Neural cell (in vitro differentiated cells): ENCODE data around the gene ISG20. TPM values are rescaled to one million over a fixed set of nuclear protein-coding genes. Genes with fewer than 3 reads are reported as not detected.

Experiments used
- H2AFZ ChIP-seq: fragments of 200-600, 300-800 bp; sonication (generic), shearing (Covaris generic); 2 replicates; pipeline ENCODE4 v1.6.0; 2014; ENCODE audit warnings: low read depth, mild to moderate bottlenecking, antibody characterized with exemption, low read length, moderate library complexity
- H3F3A ChIP-seq: fragments of 200-600 bp; shearing (Covaris generic); 2 replicates; pipeline ENCODE4 v1.6.1; 2016; ENCODE audit warnings: mild to moderate bottlenecking, moderate library complexity, mixed read lengths, antibody characterized with exemption, low read length; ENCODE audit not compliant: insufficient read depth, poor library complexity, severe bottlenecking
- H3K27ac ChIP-seq: fragments of 200-600, 300-800 bp; sonication (generic), shearing (Covaris generic); 2 replicates; pipeline ENCODE4 v1.5.1; 2014; ENCODE audit warnings: mild to moderate bottlenecking, low read length, moderate library complexity
- H3K27me3 ChIP-seq: fragments of 300-800, 200-600 bp; sonication (generic), shearing (Covaris generic); 2 replicates; pipeline ENCODE4 v1.6.0; 2014; ENCODE audit warnings: mild to moderate bottlenecking, low read depth, low read length, moderate library complexity; ENCODE audit not compliant: insufficient read depth
- H3K36me3 ChIP-seq: fragments of 300-800, 200-600 bp; sonication (generic), shearing (Covaris generic); 2 replicates; pipeline ENCODE4 v1.5.1; 2014; ENCODE audit warnings: mild to moderate bottlenecking, antibody characterized with exemption, low read length, moderate library complexity; ENCODE audit not compliant: insufficient read depth
- H3K4me2 ChIP-seq: fragments of 300-800, 200-600 bp; sonication (generic), shearing (Covaris generic); 2 replicates; pipeline ENCODE4 v1.6.0; 2014; ENCODE audit warnings: mild to moderate bottlenecking, low read length
- H3K4me3 ChIP-seq: fragments of 300-800, 200-600 bp; sonication (generic), shearing (Covaris generic); 2 replicates; pipeline ENCODE4 v1.5.1; 2014; ENCODE audit warnings: mild to moderate bottlenecking, low read length, moderate library complexity
- H3K79me2 ChIP-seq: fragments of 200-600 bp; shearing (Covaris generic); replicated peaks from 2 replicates; pipeline ENCODE4 v1.6.0; 2014; ENCODE audit warnings: mild to moderate bottlenecking, low read length, moderate library complexity; ENCODE audit not compliant: insufficient read depth
- H3K9ac ChIP-seq: fragments of 300-800, 200-600 bp; sonication (generic), shearing (Covaris generic); 2 replicates; pipeline ENCODE4 v1.6.1; 2016; ENCODE audit warnings: mild to moderate bottlenecking, low read length, mixed read lengths
- H3K9me2 ChIP-seq: fragments of 200-600 bp; shearing (Covaris generic); 2 replicates; pipeline ENCODE4 v1.6.1; 2016; ENCODE audit warnings: mild to moderate bottlenecking, low read length, mixed read lengths; ENCODE audit not compliant: insufficient read depth
- H3K9me3 ChIP-seq: fragments of 200-600, 300-800 bp; sonication (generic), shearing (Covaris generic); 2 replicates; pipeline ENCODE4 v1.6.1; 2016; ENCODE audit warnings: mild to moderate bottlenecking, mixed run types, low read length, moderate library complexity, mixed read lengths
- H4K20me1 ChIP-seq: fragments of 200-600 bp; shearing (Covaris generic); 2 replicates; pipeline ENCODE4 v1.6.1; 2016; ENCODE audit warnings: mild to moderate bottlenecking, mixed run types; ENCODE audit not compliant: insufficient read depth
- CTCF ChIP-seq: fragments of 450-650 bp; IDR thresholded peaks from 2 replicates; pipeline ENCODE4 v1.5.1; 2014; ENCODE audit warnings: antibody characterized with exemption, mild to moderate bottlenecking, moderate library complexity; ENCODE audit not compliant: poor library complexity, severe bottlenecking
- EP300 ChIP-seq: fragments of 450-650 bp; conservative IDR thresholded peaks from 2 replicates; pipeline ENCODE4 v1.6.1; 2014; ENCODE audit warnings: antibody characterized with exemption, mild to moderate bottlenecking, moderate library complexity; ENCODE audit not compliant: poor library complexity, severe bottlenecking
- EZH2 ChIP-seq: fragments of 200-600, 300-800 bp; shearing (Covaris generic), sonication (generic); IDR thresholded peaks from 2 replicates; pipeline ENCODE4 v1.6.1; 2014; ENCODE audit warnings: antibody characterized with exemption, low read length, borderline replicate concordance, mild to moderate bottlenecking; ENCODE audit not compliant: insufficient read depth, poor library complexity, severe bottlenecking
- MXI1 ChIP-seq: fragments of 450-650 bp; conservative IDR thresholded peaks from 2 replicates; pipeline ENCODE4 v1.6.1; 2014; ENCODE audit warnings: antibody characterized with exemption, mild to moderate bottlenecking; ENCODE audit not compliant: poor library complexity, severe bottlenecking
- POLR2AphosphoS5 ChIP-seq: IDR thresholded peaks from 2 replicates; pipeline ENCODE4 v1.6.1; 2012
- RAD21 ChIP-seq: fragments of 450-650 bp; conservative IDR thresholded peaks from 2 replicates; pipeline ENCODE4 v1.6.1; 2014; ENCODE audit warnings: antibody characterized with exemption, mild to moderate bottlenecking, moderate library complexity
- REST ChIP-seq: IDR thresholded peaks from 2 replicates; pipeline ENCODE4 v1.6.1; 2012; ENCODE audit warnings: borderline replicate concordance
- SMC3 ChIP-seq: fragments of 450-650 bp; conservative IDR thresholded peaks from 2 replicates; pipeline ENCODE4 v1.6.1; 2014; ENCODE audit warnings: antibody characterized with exemption, mild to moderate bottlenecking, moderate library complexity; ENCODE audit not compliant: poor library complexity
- TAF1 ChIP-seq: IDR thresholded peaks from 2 replicates; pipeline ENCODE4 v1.6.1; 2012; ENCODE audit warnings: low read depth
- polyA plus RNA-seq: library from polyadenylated mRNA; depleted of rRNA; stranded (reverse); fragments of >200 nt; gene quantifications from 2 replicates; pipeline ENCODE4 v1.2.3, GENCODE V29; 2014

Gene ISG20
- polyA plus RNA-seq, 1 donor from 2014 or later = 0.88 TPM

DNA sequence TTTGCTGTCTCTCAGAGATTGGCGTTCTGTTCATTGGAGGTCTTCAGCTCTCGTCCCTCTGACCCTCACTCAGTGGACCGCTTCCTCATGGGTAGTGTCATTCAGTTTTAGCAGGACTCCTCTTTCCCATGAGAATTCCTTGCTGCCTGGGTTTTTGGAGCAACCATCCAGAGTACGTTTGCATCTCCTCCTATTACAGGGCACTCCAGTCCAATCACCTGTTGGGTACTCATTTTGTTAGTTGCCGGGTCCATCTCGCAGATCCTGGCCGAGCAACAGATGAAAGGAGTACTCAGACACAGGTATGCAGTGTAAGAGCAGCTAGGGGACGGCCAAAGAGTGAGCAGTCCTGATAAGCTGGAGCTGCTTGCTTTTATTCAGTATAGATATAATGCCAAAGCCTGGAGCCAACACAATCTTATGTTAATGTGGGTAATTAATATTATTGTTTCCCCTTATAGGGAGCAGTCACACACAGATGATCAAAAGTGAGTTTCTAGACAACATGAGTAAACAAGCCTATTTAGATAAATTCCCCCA, 49.6 kb downstream of the ISG20 start:
- Histone ChIP-seq H3K9ac (no peak overlapping the region), H4K20me1 (no peaks in the 10 kb centered on the region), H3K4me2 (no peak overlapping the region), H3K36me3 (no peaks in the 10 kb centered on the region), H3K9me3 (peaks cover 3% of the 10 kb centered on the region), H3K9me2 (no peaks in the 10 kb centered on the region), H3K27me3 (no peaks in the 10 kb centered on the region), H3K4me3 (no peak overlapping the region), H3K79me2 (no peaks in the 10 kb centered on the region), H2AFZ (no peak overlapping the region), H3F3A (no peaks in the 10 kb centered on the region), H3K27ac (no peak overlapping the region)
- TF ChIP-seq TAF1 (no peak), EP300 (no peak), POLR2AphosphoS5 (no peak)

DNA sequence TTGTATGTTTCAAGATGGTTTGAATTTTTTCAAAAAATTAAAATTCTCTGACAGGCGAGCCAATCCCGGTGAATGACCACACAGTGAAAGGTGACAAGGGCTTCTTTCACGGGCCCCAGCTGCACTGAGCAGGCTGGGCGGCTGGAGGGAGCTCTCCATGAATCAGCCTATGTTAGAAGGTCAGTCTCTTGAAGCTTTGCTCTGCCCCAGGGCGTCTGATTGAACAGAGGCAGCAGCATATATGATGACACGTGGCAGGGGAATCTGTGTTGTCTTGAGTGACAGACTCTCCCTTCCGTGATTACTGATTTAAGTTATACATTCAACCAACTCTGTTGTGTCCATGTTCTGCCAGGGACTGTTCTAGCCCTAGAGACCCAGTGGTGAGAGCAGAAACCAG, 51.5 kb downstream of the ISG20 start:
- H4K20me1 ChIP-seq = no peaks in the 10 kb centered on the region
- H3F3A ChIP-seq = no peaks in the 10 kb centered on the region
- no peak for TF ChIP-seq EP300
- no peak for TF ChIP-seq EZH2
- no peak for TF ChIP-seq RAD21
- TF ChIP-seq CTCF = no peak
- TF ChIP-seq MXI1 = no peak
- no peak for TF ChIP-seq TAF1
- no peak for TF ChIP-seq SMC3
- no peak for TF ChIP-seq POLR2AphosphoS5
- TF ChIP-seq REST = no peak
- H3K27ac ChIP-seq = no peak overlapping the region
- peaks cover 3% of the 10 kb centered on the region for H3K9me3 ChIP-seq
- H3K79me2 ChIP-seq = no peaks in the 10 kb centered on the region
- H3K36me3 ChIP-seq = no peaks in the 10 kb centered on the region
- no peaks in the 10 kb centered on the region for H3K27me3 ChIP-seq
- H3K4me3 ChIP-seq = no peak overlapping the region
- H3K9me2 ChIP-seq = no peaks in the 10 kb centered on the region
- no peak overlapping the region for H3K9ac ChIP-seq
- H2AFZ ChIP-seq = no peak overlapping the region
- H3K4me2 ChIP-seq = no peak overlapping the region

- TF ChIP-seq REST (no peak), MXI1 (no peak), EZH2 (no peak), EP300 (no peak), POLR2AphosphoS5 (no peak), TAF1 (no peak), SMC3 (no peak), RAD21 (no peak), CTCF (no peak)
Observed at GRCh38 chr15:88693191-88693590, 54.4 kb downstream of the ISG20 start.

More at GRCh38 chr15:88693191-88693590, 54.4 kb downstream of the ISG20 start:
- Histone ChIP-seq H3K9me3 (peaks cover 3% of the 10 kb centered on the region), H3K27ac (no peak overlapping the region), H3K79me2 (no peaks in the 10 kb centered on the region), H3K27me3 (no peaks in the 10 kb centered on the region), H3K9ac (no peak overlapping the region), H3K36me3 (no peaks in the 10 kb centered on the region), H2AFZ (no peak overlapping the region), H3F3A (no peaks in the 10 kb centered on the region), H4K20me1 (no peaks in the 10 kb centered on the region), H3K9me2 (no peaks in the 10 kb centered on the region), H3K4me3 (no peak overlapping the region), H3K4me2 (no peak overlapping the region)
